Skin epidermis (tissue), 12 donors: Measurements from ENCODE around the gene TFAP2E.

Experiments used
- H3K27ac ChIP-seq, 21 experiments: fragments of 200-600 bp; sonication (generic) in 11 of 21; one replicate each; pipeline ENCODE4 v1.5.0; 2020; ENCODE audit warnings: mild to moderate bottlenecking in 3 of 21, inconsistent platforms in 2 of 21, moderate library complexity in 2 of 21
- H3K4me3 ChIP-seq, 7 experiments: fragments of 200-600 bp; sonication (generic) in 2 of 7; one replicate each; pipeline ENCODE4 v1.5.0; 2020; ENCODE audit warnings: inconsistent platforms in 2 of 7, mild to moderate bottlenecking in 2 of 7, moderate library complexity in 1 of 7

The TFAP2E gene

GRCh38 chr1:35589516-35590427 is 16.7 kb downstream of the TFAP2E start:
- H3K4me3 ChIP-seq: no peak overlapping the region
- no peak overlapping the region for H3K27ac ChIP-seq

DNA sequence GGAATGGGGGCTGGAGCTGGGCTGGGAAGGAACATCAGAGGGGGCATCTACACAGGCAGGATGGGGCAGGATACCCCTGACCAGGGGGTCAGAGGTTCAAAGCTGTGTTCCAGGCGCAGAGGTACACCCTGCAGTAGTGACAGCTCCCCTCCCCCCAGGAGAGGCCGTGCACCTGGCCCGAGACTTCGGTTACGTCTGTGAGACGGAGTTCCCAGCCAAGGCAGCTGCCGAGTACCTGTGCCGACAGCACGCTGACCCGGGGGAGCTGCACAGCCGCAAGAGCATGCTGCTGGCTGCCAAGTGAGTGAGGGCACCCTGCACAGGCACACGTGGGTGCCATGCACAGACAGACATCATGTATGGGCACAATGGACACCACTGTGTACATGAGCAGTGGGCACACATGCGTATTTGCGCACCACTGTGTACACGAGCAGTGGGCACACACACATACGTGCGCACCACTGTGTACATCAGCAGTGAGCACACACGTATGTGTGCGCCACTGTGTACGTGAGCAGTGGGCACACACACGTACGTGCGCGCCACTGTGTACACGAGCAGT is 17.4 kb downstream of the TFAP2E start:
- H3K4me3 ChIP-seq: no peak overlapping the region
- no peak overlapping the region for H3K27ac ChIP-seq

- no peak overlapping the region for H3K4me3 ChIP-seq
Observed at GRCh38 chr1:35591211-35591610, 18.1 kb downstream of the TFAP2E start.

GRCh38 chr1:35592991-35593769 is 20.1 kb downstream of the TFAP2E start:
- Histone ChIP-seq H3K27ac (no peak overlapping the region), H3K4me3 (no peak overlapping the region)

More at GRCh38 chr1:35591211-35591610, 18.1 kb downstream of the TFAP2E start:
- H3K27ac ChIP-seq: no peak overlapping the region

GRCh38 chr1:35594005-35594760 is 21.1 kb downstream of the TFAP2E start:
- Histone ChIP-seq H3K4me3 (no peak overlapping the region), H3K27ac (no peak overlapping the region)

GRCh38 chr1:35595684-35596083 is 22.6 kb downstream of the TFAP2E start:
- H3K27ac ChIP-seq: no peak overlapping the region
- no peak overlapping the region for H3K4me3 ChIP-seq

GRCh38 chr1:35597870-35598269 is 24.8 kb downstream of the TFAP2E start:
- Histone ChIP-seq H3K27ac (no peak overlapping the region), H3K4me3 (no peak overlapping the region)

GRCh38 chr1:35598895-35599294 is 25.8 kb downstream of the TFAP2E start:
- Histone ChIP-seq H3K4me3 (no peak overlapping the region), H3K27ac (no peak overlapping the region)

DNA sequence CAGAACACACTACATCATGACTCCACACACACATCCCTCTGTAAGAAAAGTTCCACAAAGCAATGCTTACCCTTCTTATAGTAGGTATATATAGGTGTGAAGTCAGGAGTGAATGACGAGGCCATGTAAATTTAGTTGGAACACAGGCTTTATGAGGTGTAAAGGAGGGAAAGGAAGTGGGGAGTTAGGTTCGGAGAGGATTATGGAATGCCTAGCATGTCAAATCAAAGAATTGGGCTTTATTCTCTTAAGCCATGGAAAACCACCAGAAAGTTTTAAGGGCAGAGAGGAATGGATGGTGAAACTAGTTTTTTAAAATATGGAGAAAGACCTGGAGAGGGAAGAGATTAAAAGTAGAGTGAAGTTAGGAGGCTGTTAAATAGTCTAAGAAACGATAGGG is 26.3 kb downstream of the TFAP2E start:
- no peak overlapping the region for H3K27ac ChIP-seq

DNA sequence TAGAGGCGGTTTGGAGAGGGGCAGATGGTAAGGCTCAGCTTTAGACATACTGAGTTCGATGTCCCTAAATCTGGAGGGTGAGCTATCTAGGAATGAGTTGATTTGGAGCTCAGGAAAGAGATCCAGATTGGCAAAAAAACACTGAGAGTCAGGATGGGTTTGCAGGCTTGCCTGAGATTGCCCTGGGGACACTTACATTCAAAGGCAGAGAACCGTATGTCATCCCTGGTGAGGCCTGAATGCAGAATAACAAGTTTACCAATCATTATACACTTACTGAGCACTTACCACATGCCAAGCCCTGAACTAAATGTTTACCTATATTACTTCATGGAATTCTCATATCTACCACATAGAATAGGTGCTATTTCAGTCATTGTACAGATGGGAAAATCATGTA is 27.5 kb downstream of the TFAP2E start:
- Histone ChIP-seq H3K4me3 (no peak overlapping the region), H3K27ac (no peak overlapping the region)

More for the DNA sequence above, 26.3 kb downstream of the TFAP2E start:
- H3K4me3 ChIP-seq: no peak overlapping the region

DNA sequence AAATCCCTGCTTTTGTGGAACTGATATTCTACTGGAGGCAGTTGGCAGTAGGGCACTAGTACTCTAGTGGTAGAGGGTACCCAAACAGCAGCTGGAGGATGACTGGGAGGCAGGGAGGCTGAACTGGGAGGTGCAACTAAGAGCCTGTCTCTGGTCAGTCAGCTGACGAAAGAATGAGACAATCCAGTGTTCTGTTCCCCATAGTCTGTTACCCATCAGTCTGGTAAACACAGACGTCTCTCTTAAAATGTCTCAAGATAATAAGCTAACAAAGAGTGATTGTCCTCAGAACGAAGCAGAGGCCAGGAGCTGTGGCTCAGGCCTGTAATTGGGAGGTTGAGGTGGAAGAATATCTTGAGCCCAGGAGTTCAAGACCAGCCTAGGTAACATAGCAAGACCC is 30.4 kb downstream of the TFAP2E start:
- no peak overlapping the region for H3K27ac ChIP-seq

DNA sequence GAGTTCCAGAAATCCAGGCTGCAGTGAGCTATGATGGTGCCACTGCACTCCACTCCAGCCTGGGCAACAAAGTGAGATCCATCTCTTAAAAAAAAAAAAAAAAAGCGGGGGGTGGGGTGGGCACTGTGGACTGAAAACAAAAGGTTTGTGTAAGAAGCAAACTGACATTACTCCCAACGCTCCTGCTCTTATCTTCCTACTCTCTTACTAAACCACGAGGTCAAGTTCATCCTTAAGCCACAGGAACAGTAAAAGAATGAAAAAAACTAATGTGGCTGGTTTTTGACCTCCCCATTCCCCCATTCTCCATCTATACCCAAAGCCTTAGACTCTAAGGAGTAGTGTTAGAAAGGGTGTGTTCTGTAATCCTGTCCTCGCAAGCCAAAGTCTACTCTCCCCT is 30.8 kb downstream of the TFAP2E start:
- Histone ChIP-seq H3K27ac (no peak overlapping the region), H3K4me3 (no peak overlapping the region)

More for the DNA sequence above, 30.4 kb downstream of the TFAP2E start:
- no peak overlapping the region for H3K4me3 ChIP-seq

GRCh38 chr1:35605071-35605866 is 32.2 kb downstream of the TFAP2E start:
- no peak overlapping the region for H3K4me3 ChIP-seq
- no peak overlapping the region for H3K27ac ChIP-seq

GRCh38 chr1:35605867-35606182 is 32.7 kb downstream of the TFAP2E start:
- no peak overlapping the region for H3K4me3 ChIP-seq

GRCh38 chr1:35611655-35612054 is 38.5 kb downstream of the TFAP2E start:
- H3K27ac ChIP-seq: no peak overlapping the region
- no peak overlapping the region for H3K4me3 ChIP-seq

More at GRCh38 chr1:35605867-35606182, 32.7 kb downstream of the TFAP2E start:
- H3K27ac ChIP-seq: no peak overlapping the region

GRCh38 chr1:35615440-35615839 is 42.3 kb downstream of the TFAP2E start:
- Histone ChIP-seq H3K4me3 (no peak overlapping the region), H3K27ac (no peak overlapping the region)

DNA sequence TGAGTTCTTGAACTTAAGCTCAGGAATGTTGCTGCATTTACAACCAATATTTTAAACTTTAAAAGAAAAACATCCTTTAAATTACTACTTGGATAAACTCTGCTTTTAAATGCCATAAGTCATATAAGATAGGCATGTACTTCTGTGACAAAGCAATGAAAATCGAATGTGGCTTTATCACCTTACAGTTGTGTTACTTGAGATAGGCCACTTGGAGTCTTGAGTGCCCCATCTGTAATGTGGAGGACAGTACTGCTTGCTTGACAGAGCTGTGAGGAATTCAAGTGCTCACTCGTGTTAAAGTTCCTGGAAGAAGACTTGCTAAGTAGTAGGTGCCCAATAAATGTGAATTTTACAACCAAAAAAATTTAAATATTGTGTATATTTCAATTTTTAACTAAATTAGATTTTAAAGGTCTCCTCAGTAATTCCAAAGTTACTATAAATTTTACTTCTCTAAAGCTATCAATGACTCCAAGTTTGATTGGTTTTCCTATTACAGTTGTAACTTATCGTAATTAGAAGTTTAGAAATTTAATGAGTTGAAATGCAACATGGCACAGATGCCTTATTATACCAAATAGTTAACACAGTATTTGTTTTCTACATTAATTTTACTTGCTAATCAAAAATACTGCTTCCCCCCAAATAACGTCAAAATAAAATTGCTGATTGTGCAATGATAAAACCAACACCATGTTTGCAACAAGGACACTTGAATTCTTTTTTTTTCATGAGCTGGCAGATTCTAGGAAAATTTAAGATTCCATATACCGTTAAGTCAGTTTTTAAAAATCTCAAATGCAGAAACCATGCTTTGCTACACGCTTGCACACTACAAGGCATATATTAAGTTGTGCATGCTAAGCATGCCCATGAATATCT is 46.4 kb downstream of the TFAP2E start:
- Histone ChIP-seq H3K4me3 (no peak overlapping the region), H3K27ac (no peak overlapping the region)

- no peak overlapping the region for H3K27ac ChIP-seq
- no peak overlapping the region for H3K4me3 ChIP-seq
Observed at GRCh38 chr1:35622510-35623178, 49.5 kb downstream of the TFAP2E start.
